CD4-positive, alpha-beta T cell treated with Interleukin-4 for 1 hour (primary cell): ENCODE results near the gene TRMT10C.
"Not testable (repeated sequence)": the region's sequence is repeated elsewhere in the genome, so short reads cannot be mapped to it uniquely, and the experiment has no call there.

Experiments
- DNase-seq, 2 donors: peaks; one replicate each; pipeline ENCODE4 v3.0.0-alpha.2; 2020 to 2022

The TRMT10C gene

GRCh38 chr3:101549473-101549872 lies 12.2 kb upstream of the TRMT10C start:
- DNase-seq: no peak

- not testable (repeated sequence) for DNase-seq
These were observed 10.1 kb upstream of the TRMT10C start for GRCh38 chr3:101551359-101552081.

GRCh38 chr3:101553381-101553780 lies 8.3 kb upstream of the TRMT10C start:
- DNase-seq: not testable (repeated sequence)

GRCh38 chr3:101556064-101556463 lies 5.6 kb upstream of the TRMT10C start:
- DNase-seq: no peak

- no peak for DNase-seq
These were observed 6.1 kb downstream of the TRMT10C start for GRCh38 chr3:101567528-101568317.

- peak in 1 of 2 donors; percentile 59 for DNase-seq
These were observed 9.6 kb downstream of the TRMT10C start for GRCh38 chr3:101571028-101571895.

- peak; percentile 98 to 99 for DNase-seq
These were observed 12.1 kb downstream of the TRMT10C start, which contains the start of gene PCNP for GRCh38 chr3:101573449-101574387. Gene PCNP (plus strand): TSS chr3:101574180. CDS start chr3:101574216, 36 bp downstream.

- DNase-seq: peak; percentile 61 to 72
These were observed 12.9 kb downstream of the TRMT10C start for GRCh38 chr3:101574388-101575112.

- no peak for DNase-seq
These were observed 15.6 kb downstream of the TRMT10C start for GRCh38 chr3:101577286-101577685.

- DNase-seq: no peak
These were observed 26.9 kb downstream of the TRMT10C start for GRCh38 chr3:101588616-101589015.

- DNase-seq: peak in 1 of 2 donors; percentile 9
These were observed 29.4 kb downstream of the TRMT10C start for GRCh38 chr3:101591071-101591470.

- DNase-seq: no peak
These were observed 41.1 kb downstream of the TRMT10C start for GRCh38 chr3:101602731-101603130.

GRCh38 chr3:101603184-101603583 lies 41.5 kb downstream of the TRMT10C start:
- no peak for DNase-seq

- not testable (repeated sequence) for DNase-seq
These were observed 43.7 kb downstream of the TRMT10C start for GRCh38 chr3:101605398-101605797.

GRCh38 chr3:101611023-101611422 lies 49.4 kb downstream of the TRMT10C start:
- no peak for DNase-seq

- DNase-seq: not testable (repeated sequence)
These were observed 51.3 kb downstream of the TRMT10C start for GRCh38 chr3:101613014-101613413.

GRCh38 chr3:101615525-101615924 lies 53.9 kb downstream of the TRMT10C start:
- no peak for DNase-seq
